ENCODE measurements around the gene DNAH10. TPM values are rescaled to one million over a fixed set of nuclear protein-coding genes. Genes with fewer than 3 reads are reported as not detected.

DNAH10 gene
- total and polyA plus RNA-seq, 2 of the 13 experiments (the other 11 are each of a cell fraction or from before 2014, with no cell fraction given), result 0.01 to 0.02 TPM

GRCh38 chr12:123798518-123798917 is 36.4 kb downstream of the DNAH10 start (continued):
- TF ChIP-seq PREB (CRISPR knock-in tag; IDR thresholded peaks at IDR 0.05) (no peak), ZMAT3 (CRISPR knock-in tag; conservative IDR thresholded peaks at IDR 0.05) (no peak), ZFP1 (CRISPR knock-in tag; IDR thresholded peaks at IDR 0.05) (no peak), FLYWCH1 (CRISPR knock-in tag; IDR thresholded peaks at IDR 0.05) (no peak), RNF219 (CRISPR knock-in tag; IDR thresholded peaks at IDR 0.05) (no peak), ZBTB1 (CRISPR knock-in tag; IDR thresholded peaks at IDR 0.05; ENCODE audit: borderline replicate concordance) (no peak)

GRCh38 chr12:123799227-123799626 is 37.1 kb downstream of the DNAH10 start:
- H4K20me1 ChIP-seq (ENCODE audit: insufficient read depth, low read length), result no peaks in the 10 kb centered on the region
- BruUV-seq (replicated peaks), result no TSS peak
- peaks cover 0 to 2% of the 10 kb centered on the region in 2 experiments; a peak in 2 of 5 replicates for H3K27me3 ChIP-seq (ENCODE audit: control insufficient read depth in 1 of 2, insufficient read depth in 2 of 2, low read length in 2 of 2)
- H3K4me2 ChIP-seq (ENCODE audit: low read depth, low read length), result no peak overlapping the region
- in situ Hi-C loops (cut with HindIII; ENCODE audit: extremely low pct_ligation_motif_present, low pct_unique_long_range_greater_than_20kb), result no loop called here
- DNase-seq (ENCODE audit: low spot score), result no peak
- H3K4me1 ChIP-seq (ENCODE audit: insufficient read depth, low read length), result no peaks in the 10 kb centered on the region; the same call in 1 of the 2 replicates
- no peak overlapping the region for H3K4me3 ChIP-seq (replicated peaks in 1 of 3; ENCODE audit: insufficient read depth in 1 of 3, low read depth in 2 of 3, low read length in 3 of 3)
- H3K9me3 ChIP-seq (ENCODE audit: low read length), result no peaks in the 10 kb centered on the region
- no peak overlapping the region for H2AFZ ChIP-seq (ENCODE audit: low read length)
- intact Hi-C loops (cut with micrococcal nuclease; ENCODE audit: unreplicated experiment), result no loop called here
- ChIA-PET POLR2A (no interaction called here), CTCF (ENCODE audit: low intra/inter-chr PET ratio, low total read pairs) (interaction anchor here (2.0 kb wide), 1 partner anchor 185 kb away, joined by 4 read pairs; no protein-coding TSS in a partner anchor)
- no peak for ATAC-seq
- H3K27ac ChIP-seq (ENCODE audit: extremely low read length, insufficient read depth, low read length), result no peak overlapping the region
- 80% methylated on average over 13 of the region's 13 CpGs for WGBS (ENCODE audit: low lambda C conversion rate)
- H3K36me3 ChIP-seq (replicated peaks in 1 of 2; ENCODE audit: control insufficient read depth in 1 of 2, insufficient read depth in 2 of 2, low read length in 2 of 2), result no peaks in the 10 kb centered on the region
- H3K9ac ChIP-seq (ENCODE audit: insufficient read depth, low read depth, low read length), result no peak overlapping the region
- FAIRE-seq, result no peak
- H3K79me2 ChIP-seq (ENCODE audit: insufficient read depth, low read length), result no peaks in the 10 kb centered on the region
- TF ChIP-seq ZFY (CRISPR knock-in tag; IDR thresholded peaks at IDR 0.05) (no peak), KDM5A (IDR thresholded peaks at IDR 0.05; ENCODE audit: borderline replicate concordance, low read length) (no peak), SP4 (CRISPR knock-in tag; IDR thresholded peaks at IDR 0.05) (no peak), RFX1 (IDR thresholded peaks at IDR 0.05) (no peak), NFKBIZ (CRISPR knock-in tag; IDR thresholded peaks at IDR 0.05) (no peak), BHLHE40 (IDR thresholded peaks at IDR 0.05; ENCODE audit: low read length) (no peak), KLF16 (CRISPR knock-in tag; IDR thresholded peaks at IDR 0.05) (no peak), THAP8 (CRISPR knock-in tag; IDR thresholded peaks at IDR 0.05; ENCODE audit: borderline replicate concordance) (no peak), ZNF704 (CRISPR knock-in tag; IDR thresholded peaks at IDR 0.05; ENCODE audit: borderline replicate concordance) (no peak), HNF1B (CRISPR knock-in tag; IDR thresholded peaks at IDR 0.05) (no peak), PHF8 (CRISPR knock-in tag; IDR thresholded peaks at IDR 0.05) (no peak)
